RPMI8226 (cell line): ENCODE measurements around the gene AP1M1.

ENCODE experiments used
- DNase-seq: peaks from one replicate; pipeline ENCODE4 v3.0.0-alpha.2; 2015

AP1M1 gene

DNA sequence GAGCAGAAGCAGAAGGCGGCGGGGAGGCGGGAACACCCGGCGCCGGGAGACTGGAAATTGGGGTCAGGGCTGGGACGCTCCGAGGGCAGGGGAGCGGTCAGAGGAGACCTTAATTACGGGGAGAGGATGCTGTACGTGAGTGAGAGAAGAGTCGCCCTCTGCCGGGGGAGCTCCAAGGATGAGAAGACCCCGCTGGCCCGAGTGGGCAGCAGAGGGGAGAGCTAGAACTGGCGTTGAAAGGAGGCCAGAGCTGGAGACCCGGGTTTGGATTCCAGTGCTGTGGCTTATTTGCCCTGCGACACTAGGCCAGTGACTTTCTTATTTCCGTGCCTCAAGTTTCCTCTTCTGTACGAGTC lies 12.0 kb upstream of the AP1M1 start:
- peak; percentile 50 for DNase-seq

DNA sequence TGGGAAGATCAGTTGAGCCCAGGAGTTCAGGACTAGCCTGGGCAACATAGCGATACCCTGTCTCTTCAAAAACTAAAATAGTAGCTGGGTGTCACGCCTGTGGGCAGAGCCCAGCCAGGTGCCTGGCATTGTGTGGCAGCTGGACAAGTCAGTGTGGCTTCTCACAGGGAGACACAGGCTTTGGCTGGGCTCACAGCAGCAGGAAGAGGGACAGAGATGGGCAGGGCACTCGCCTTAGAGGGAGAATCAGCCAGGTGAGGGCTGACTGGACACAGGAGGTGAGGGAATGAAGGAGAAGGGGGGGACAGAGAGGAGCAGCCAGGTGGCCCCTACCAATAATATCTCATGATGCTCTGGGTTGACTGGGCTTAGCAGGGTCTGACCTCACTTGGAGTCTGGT lies 9.2 kb upstream of the AP1M1 start:
- no peak for DNase-seq

DNA sequence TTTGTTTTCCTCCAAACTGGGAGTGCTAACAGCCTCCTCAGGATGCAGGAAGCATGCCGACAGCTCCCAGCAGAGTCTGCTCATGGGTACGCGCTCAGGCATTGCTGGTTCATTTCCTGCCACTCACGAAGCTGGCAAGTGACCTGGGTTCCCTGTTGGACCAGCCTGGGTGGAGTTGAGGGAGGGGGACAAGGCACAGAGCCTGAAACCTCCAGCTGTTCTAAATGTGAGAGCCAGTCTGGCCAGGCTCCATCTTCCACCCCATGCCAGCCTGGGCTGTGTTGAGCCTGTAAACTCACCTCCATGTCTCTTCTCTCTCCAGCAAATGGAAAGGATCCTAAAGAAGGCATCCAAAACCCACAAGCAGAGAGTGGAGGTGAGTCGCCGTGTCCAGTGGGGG lies 7.5 kb upstream of the AP1M1 start:
- no peak for DNase-seq

DNA sequence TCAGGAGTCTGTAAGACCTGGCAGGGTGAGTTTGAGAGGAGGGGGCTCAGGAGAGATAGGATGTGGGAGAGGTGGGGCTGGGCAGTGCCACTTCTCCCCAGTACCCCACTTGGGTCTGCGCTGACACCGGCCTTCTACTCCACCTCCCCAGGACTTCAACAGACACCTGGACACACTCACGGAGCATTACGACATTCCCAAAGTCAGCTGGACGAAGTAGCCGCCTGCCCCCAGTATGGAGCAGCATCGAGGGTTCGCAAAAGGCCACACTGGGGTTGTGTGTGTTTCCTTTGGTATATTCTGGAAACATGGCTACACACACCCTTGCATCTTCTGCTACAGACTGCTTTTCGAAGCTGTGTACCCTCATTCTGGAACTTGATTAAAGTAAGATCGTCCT lies 7.0 kb upstream of the AP1M1 start:
- no peak for DNase-seq

DNA sequence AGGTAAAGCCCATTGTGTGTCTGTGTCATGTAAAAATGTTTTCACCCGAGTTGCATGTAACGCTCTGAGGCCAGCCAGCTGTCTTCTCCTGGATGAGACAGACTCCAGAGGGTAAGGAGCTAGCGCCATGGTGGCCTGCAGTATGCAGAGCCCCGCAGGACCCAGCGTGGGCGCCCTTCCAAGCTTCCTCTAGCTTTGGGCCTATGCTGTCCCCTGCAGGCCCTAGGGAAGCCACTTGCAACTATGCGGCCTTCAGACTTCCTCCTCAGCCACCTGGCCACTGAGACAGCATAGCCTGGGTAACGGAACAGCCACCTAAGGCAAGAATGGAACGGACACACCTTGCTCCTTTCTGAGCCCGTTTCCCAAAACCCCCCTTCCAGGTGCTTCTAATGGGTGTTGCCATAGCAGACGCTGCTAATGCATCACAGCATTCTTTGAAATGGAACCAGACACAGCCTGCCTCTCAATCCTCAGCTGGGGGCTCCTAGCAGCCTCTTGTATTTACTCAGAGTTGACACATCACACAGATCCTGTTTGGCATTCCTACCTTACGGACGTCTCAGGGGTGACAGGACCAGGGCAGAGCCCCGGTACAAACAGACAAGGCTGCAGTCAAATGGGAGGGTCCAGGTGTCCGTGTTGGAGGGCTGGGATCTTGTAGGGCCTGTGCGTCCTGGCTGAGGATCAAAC lies 6.3 kb upstream of the AP1M1 start:
- no peak for DNase-seq

DNA sequence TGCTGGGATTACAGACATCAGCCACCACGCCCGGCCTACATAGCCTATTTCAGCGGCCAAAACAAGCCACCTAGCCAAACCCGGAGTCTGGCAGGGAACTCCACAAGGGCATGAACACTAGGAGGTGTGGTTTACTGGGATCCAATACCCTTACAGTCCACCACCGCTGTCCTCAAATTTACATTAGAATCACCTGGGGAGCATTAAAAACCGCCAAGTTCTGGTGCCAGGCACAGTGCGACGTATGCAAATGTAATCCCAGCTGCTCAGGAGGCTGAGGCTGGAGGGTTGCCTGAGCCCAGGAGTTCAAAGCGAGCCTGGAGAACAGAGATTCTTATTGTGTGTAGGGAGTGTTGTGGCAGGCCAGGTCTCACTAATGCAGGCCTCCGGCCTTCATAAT lies 4.2 kb upstream of the AP1M1 start:
- no peak for DNase-seq

DNA sequence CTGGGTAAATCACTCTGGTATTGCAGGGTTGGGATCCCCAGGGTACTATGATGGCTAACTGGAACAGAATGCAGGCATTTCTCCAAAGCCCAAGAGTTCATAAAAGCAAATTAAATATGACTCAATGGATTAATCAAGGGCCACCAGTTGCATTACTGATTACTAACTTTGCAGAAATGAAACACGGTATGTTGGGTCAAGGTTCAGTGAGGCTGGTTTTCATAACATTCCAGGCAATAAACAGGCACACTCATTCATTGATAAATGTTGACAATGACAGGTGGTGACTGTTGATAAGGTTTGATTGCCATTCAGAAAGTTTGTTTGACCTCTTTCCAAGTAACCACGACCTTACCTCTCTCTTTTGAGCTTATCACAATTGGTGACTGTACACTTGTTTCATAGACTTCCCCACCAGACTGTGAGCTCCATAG lies 506 bp upstream of the AP1M1 start:
- no peak for DNase-seq

DNA sequence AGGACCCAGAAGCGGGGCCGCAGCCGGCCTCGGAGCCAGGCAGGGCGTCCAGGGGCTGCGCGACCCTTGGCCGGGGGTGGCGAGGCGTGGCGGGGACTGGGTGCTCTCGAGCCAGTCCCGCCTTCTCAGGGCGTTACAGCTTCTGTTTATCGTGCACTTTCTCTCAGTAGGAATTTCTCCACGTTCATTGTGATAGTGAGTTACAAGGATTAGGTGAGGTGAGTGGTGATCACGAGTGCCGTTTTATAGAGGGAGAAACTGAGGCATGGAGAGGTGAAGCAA lies 600 bp downstream of the AP1M1 start:
- peak; percentile 6 for DNase-seq

DNA sequence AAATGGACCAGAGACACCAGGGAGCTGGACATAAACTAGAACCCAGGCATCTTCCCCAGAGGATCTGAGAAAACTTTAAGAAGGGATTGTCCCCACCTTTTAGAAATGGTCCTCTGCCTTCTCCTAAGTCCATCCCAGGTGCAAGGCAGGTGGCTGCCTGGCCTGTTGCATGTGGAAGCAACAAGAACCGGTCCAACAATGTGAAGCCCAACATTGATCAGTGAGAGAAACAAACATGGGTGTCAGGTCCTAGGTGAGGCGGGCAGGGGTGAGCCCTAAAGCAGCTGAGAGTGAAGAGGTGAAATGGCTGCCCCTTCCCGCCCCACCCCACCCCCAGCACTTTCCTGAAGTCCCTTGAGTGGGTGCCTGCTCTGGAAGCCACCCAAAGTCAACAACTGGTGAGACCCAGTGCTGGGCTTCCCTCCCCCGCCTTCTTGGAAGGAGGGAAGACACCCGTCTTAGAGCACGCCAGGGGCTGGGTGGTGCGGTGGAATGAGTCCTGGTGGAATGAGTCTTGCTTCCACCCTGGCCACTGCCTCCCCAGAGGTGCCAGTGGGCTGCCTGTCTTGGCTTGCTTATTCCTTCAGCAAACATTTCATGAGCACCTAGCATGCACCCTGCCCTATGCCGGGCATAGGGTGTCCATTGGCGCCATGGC lies 1.7 kb downstream of the AP1M1 start:
- DNase-seq = no peak

DNA sequence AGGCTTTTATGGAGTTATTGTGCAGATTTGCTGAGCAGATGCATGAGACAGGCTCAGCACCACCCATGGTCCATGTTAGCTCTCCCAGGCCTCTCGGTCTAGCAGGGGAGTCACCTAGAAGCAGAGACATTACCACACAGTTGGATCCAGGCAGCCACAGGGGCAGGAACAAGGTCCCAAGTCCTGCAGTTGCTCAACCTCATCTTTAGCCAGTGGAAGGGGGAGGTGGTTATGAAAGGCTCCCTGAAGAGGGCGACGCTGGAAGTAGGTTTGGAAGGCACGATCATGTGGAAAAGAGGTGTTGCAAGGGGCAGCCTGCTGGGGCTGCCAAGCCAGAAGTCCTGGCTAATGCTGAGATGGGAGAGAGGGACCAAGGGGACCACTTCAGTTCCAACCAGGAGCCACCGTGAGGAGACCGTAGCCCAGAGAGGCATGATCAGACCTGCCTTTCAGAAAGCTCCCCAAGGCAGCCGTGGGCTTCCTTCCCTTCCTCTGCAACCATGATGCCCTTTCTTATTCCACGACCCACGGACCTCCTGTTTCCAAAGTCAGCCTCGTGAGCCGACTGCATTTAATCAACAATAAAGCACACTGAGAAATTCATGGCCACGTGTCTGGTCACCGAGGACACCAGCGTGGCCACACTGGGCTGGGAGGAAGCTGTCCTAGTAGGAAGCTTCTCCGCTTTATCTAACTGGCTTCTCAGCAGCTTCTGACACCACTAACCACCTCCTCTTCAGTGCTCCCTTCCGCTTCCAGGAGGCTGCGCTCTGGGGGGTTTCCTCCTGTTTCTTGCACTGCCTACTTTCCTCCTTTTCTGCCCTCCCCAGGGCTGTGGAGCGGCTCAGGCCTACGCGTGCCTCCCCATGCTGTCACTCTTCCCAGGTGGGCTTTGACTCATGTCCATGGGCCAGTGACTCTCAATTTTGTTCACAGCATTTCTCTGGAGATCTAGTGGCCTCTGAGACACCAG lies 2.6 kb downstream of the AP1M1 start:
- DNase-seq = no peak

DNA sequence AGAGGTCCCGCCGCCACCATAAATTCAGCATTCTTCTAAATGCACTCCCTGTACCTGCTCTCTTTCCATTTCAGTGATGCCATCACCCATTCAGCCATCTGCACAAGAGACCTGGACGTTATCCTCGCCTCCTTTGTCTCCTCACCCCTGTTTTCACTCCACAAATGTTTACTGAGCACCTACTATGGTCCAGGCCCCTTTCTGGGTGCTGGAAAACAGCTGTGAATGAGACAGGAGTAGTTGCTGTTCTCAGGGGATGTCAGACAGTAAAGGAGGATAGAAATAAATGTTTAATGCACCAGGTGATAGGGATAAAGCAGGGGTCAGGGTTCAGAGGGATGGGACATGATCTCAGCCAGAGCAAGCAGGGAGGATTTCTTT lies 3.3 kb downstream of the AP1M1 start:
- no peak for DNase-seq

DNA sequence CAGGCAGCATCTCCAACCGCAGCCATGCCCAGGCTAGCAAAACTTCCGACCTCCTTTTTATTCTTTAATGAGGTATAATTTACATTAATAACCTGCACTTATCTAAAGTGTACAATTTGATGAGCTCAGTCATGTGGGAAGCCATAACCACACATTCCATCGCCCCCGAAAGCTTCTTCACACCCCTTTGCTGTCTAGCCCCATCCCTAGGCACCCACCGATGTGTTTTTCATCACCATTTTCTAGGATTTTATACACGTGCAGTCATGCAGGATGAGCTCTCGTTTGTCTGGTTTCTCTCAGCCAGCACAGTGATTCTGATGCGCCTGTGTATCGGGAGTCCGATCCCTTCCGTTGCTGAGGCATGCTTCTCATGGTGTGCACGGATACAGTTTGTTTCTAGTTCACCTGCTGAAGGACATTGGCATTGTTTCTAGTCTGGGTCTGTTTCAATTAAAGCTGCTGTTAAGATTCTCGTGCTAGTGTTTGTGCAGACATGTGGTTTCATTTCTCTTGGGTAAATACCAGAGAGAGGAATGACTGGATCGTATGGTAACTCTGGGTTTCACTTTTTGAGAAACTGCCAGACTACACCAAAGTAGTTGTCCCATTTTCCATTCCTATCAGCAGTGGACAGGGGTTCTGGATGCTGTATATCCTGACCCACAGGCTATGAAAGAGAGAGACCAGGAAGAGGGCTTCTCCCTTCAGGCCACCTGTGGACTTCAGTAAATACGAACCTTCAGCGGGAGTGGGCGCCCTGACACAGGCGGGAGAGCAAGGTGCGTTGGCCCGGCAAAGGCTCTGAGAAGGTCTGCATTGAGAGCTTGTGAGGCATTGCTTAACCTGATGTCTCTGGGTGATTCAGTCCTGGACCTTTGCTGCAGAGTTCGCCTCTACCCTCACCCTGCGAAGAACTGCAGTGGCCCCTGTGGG lies 4.9 kb downstream of the AP1M1 start:
- no peak for DNase-seq

DNA sequence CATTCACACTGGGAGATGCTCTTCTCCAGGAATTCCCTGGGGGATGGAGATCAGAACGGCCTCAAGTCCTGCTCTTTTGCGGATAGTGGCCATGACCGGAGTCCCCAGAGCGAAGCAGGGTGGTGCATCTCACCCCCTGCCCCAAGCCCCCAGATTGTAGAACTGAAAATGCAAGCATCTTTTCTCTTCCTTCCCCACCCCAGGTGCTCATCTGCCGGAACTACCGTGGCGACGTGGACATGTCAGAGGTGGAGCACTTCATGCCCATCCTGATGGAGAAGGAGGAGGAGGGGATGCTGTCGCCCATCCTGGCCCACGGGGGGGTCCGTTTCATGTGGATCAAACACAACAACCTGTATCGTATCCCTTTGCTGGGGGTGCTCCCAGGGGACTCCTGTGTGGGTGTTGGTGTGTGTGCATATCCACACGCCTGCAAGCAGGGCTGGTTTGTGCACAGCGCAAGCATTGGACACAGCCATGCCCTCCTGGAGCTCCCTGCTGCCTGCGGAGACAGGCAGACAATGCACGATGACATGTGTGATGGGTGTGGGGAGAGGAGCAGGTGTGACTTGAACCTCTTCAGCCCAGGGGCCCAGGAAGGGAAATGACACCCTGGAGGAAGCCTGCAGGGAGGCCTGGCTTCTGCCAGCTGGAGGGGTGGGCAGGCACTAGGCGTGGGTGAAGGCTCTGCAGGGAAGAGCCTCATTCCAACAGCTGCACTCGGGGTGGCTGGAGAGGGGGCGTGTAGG lies 5.7 kb downstream of the AP1M1 start:
- no peak for DNase-seq

DNA sequence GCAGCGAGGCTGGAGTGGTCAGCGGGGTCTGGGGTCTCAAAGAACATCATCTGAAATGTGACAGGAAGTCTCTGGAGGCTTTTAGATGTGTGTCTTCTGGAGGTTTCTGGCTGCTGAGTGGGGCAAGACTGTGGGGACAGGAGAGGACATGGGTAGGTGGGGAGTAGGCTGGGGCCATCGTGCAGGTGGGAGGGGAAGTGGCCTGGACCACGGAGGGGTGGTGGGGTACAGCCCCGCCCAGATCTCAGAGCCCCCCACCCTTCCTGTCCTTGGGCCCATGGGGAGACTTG lies 6.2 kb downstream of the AP1M1 start:
- DNase-seq = no peak

DNA sequence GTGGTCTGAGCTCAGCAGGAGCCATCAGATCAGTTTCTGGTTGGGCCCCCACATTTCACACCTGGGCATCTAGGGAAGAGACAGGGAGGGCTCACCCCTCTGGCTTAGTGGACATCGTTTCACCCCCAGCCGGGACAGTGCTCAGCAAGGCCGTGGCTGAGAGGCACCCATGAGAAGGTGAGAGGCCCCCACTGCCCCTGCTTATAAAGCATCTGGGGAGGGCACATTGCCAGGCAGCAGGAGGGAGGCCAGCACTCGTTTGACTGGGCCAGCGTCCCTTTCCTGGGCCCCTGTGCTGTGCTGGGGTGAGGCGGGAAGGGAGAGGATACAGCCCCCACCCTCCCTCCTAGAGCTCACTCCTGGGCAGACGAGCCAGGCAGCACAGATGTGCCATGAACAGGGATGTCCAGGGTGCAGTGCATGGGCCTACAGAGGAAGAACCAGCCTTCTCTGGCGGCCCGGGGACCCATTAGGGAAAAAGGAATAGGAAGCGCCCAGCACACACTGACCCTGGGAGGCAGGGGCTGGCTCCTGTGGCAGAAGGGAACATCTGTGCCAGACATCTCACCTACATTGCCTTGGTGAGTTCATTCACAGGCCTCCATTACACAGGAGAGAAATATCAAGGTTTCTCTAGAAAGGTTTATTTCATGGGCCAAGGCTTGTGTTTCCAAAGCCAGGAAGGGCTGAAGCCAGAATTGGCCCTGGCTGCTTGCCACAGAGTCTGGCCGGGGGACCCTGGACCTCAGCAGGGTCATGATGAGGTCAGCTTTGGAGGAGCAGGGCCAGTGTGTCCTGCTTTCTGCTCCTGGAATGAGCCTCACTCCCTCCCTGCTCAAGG lies 7.7 kb downstream of the AP1M1 start:
- DNase-seq = no peak

DNA sequence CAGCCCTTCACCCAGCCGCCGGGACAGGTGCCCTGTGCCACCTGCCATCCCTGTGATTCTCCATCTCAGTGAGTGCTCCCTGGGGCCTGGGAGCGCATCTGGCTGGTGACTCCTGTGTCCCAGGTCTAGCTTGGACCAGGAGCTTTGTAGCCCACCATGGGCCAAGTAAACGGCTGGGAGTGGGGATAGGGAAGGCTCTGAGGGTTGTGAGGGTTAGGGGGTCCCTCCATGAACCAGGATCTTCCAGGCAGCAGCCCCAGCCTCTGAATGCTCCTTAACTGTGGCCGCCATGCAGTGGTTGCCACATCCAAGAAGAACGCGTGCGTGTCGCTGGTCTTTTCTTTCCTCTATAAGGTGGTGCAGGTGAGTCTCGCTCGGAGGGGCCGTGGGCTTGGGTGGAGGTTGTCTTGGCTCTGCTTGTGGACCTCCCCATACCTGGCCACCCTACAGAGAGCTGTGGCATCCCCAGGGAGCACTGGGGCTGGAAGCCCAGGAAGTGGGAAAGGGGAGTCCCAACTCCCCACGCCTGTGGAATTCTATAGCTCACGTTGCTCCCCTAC lies 8.4 kb downstream of the AP1M1 start:
- no peak for DNase-seq

DNA sequence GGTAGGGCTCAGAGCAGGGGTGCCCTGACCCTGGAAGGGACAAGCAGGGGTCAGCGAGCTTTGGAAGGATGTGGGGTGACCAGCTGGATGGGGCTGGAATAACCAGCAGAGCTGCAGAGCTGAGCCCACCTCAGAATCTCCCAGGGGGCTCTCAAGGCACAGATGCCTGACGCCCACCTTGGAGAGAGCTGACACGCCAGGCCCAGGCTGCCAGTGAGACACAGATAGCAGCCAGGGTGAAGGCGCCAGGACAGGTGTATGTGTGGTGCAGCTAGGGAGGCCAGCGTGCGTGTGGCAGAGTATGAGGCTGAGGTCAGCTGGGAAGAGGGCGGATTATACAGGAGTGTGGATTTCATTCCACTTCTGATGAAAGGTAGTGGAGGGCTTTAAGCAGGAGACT lies 8.9 kb downstream of the AP1M1 start:
- DNase-seq = no peak

DNA sequence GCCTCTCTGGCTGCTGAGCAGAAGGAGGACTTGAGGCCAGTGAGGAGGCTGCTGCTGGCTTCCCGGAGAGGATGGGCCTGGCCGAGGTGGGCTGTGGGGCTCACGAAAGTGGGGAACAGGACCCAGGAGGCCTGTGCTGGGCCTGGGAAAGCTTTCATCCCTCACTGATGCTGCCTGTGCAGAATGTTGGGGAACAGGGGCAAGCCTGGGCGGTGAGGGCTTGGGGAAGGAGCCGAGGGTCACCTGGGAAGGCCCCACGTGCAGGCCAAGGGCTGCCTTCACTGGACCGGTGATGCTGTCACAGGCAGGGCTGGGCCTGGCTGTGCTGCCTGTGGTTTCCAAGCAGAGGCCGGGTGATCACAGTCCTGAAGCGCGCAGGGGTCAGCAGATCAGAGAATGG lies 9.4 kb downstream of the AP1M1 start:
- DNase-seq = no peak

DNA sequence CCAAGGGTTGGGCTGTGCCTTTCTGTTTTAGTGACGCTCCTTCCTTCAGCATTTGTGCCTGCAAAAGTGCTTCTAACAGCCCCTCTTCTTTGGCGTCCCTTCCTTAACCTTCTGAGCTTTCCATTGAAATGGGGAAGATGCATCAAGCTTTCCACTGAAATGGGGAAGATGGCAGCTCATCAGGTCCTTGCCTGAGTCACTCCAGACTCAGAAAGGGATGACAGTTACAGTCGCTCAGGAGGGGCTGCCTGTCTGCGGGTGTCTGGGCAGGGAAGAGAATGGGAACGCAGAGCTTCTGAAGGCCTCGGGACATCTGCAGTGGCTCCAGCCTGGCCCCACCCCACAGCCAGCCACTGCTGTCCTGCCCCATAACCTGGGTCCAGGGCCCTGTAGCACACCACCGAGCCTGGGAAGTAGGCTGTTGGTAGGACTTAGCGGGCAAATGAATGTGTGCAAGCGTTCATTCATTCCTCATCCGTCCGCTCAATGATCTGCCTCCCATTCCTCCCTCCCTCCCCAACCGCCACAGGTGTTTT lies 9.8 kb downstream of the AP1M1 start:
- no peak for DNase-seq

DNA sequence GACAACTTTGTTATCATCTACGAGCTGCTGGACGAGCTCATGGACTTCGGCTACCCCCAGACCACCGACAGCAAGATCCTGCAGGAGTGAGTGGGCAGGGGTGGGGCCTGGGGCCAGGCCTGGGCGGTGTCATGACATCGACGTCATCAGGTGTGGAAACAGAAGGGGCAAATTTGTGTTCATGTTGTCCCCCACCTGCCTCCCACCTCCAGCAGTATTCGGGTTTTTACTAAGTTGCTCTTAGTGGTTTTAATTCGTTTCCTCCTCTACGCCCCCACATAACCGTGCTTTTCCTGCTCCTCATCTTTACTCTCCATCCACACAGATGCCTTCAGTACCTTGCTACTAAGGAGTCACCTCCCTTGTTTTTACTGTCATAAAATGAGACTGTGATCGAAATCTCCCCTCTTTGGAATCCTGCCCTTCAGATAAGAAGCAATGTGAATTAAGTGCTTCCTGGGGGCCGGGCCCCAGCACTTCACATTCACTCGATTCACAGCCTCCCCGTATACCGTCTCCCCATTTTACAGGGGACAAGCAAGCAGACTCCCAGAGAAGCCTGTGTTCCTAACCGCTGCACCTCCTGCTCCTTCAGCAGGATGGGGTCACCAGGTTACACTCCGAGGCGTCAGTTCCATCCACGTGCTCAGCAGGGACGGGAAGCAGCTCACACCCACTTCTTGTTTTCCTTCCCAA lies 10.5 kb downstream of the AP1M1 start:
- no peak for DNase-seq
